Measurements from ENCODE around the gene SORT1.

Gene SORT1

DNA sequence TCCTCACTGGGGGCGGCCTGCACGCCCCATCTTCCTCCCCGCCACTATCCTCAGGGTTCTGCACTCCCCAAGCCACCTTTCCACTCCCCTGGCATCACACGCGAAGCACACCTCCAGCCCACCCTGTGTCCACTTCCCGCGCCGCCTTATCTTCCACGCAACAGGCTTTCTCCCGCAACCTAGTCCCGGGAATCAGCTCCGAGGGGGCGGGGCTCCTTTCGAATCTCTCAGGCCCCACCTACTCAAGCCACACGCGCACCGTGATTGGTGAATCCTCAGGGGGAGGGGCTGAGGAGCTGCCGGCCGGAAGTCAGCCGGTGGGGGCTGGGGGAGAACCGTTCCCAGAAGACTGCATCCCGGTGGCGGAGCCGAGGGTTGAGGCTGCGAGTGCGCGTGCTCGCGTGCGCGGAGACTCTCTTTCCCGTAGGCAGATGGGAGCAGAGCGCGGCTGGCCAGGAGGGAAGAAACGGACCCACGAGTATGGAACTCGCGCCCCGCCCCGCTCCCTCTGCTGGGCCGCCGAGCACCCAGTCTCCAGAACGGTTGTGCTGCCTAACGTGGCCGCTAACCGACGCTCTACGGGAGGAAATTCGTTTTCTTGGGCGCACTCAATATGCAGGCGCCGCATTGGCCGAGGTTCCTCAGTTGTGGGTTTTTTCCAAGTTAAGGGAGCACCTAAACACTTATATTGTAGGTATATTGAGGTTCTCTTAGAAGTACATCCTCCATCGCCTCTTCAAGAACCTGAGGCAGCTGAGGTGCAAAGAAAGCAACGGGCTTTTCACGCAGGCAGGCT lies 114.6 kb downstream of the SORT1 start, which contains the start of gene PSRC1:
Gene PSRC1 (minus strand): TSS at position 194 of the 796 bp plus-strand sequence.
- Histone ChIP-seq H3F3A (ENCODE audit: insufficient read depth) (no peaks in the 10 kb centered on the region; the same call in 1 of the 2 replicates), H3K79me2 (ENCODE audit: insufficient read depth, low read length) (no peaks in the 10 kb centered on the region), H3K9me2 (replicated peaks; ENCODE audit: insufficient read depth, low read length) (no peaks in the 10 kb centered on the region), H2AFZ (ENCODE audit: low read depth, low read length, severe bottlenecking) (peak within 1 kb of the TSS; percentile 90), H3K9me3 (ENCODE audit: insufficient read depth, low read length) (no peaks in the 10 kb centered on the region), H3K9ac (ENCODE audit: low read length) (peak within 1 kb of the TSS; percentile 66), H3K36me3 (ENCODE audit: low read length) (no peaks in the 10 kb centered on the region), H3K4me3 (ENCODE audit: insufficient read depth, low read length, poor library complexity, severe bottlenecking) (peak within 1 kb of the TSS; percentile 70), H3K4me2 (ENCODE audit: low read depth, low read length, poor library complexity, severe bottlenecking) (peak within 1 kb of the TSS; percentile 81), H3K27ac (ENCODE audit: low read depth, low read length) (peak within 1 kb of the TSS; percentile 46), H4K20me1 (ENCODE audit: low read depth, low read length) (no peaks in the 10 kb centered on the region), H3K27me3 (ENCODE audit: low read length) (no peaks in the 10 kb centered on the region)
- TF ChIP-seq, protein P1, sequence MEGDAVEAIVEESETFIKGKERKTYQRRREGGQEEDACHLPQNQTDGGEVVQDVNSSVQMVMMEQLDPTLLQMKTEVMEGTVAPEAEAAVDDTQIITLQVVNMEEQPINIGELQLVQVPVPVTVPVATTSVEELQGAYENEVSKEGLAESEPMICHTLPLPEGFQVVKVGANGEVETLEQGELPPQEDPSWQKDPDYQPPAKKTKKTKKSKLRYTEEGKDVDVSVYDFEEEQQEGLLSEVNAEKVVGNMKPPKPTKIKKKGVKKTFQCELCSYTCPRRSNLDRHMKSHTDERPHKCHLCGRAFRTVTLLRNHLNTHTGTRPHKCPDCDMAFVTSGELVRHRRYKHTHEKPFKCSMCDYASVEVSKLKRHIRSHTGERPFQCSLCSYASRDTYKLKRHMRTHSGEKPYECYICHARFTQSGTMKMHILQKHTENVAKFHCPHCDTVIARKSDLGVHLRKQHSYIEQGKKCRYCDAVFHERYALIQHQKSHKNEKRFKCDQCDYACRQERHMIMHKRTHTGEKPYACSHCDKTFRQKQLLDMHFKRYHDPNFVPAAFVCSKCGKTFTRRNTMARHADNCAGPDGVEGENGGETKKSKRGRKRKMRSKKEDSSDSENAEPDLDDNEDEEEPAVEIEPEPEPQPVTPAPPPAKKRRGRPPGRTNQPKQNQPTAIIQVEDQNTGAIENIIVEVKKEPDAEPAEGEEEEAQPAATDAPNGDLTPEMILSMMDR (IDR thresholded peaks at IDR 0.05; ENCODE audit: insufficient read depth, low read length, poor library complexity, severe bottlenecking) = no peak
- no peak for TF ChIP-seq EZH2phosphoT487 (conservative IDR thresholded peaks at IDR 0.05; ENCODE audit: low read length)

DNA sequence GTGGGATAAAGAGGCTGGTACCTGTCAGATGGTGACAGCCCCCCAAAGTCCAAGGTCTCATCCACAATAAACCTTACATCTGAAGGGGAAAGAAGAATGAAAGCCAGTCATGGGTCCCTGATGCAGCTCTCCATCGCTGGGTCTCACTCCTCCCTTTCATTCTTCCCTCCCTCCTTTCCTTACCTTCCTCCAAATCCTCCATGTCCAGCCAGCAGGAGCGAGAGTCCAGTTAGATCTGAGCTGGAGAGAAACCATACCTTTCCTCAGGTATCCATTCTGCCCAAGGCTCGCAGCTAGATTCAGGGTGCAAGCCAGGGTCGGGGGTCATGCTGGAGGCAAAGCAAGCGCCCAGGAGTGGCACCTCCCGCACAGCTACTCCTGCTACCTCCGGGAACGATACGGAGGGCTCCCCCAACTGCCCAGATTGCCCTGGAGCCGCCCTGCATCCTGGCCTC lies 115.2 kb downstream of the SORT1 start:
- TF ChIP-seq, protein P1 (IDR thresholded peaks at IDR 0.05; ENCODE audit: insufficient read depth, low read length, poor library complexity, severe bottlenecking) = no peak
- TF ChIP-seq EZH2phosphoT487 (conservative IDR thresholded peaks at IDR 0.05; ENCODE audit: low read length) = no peak
- Histone ChIP-seq H3K27me3 (ENCODE audit: low read length) (no peaks in the 10 kb centered on the region), H3K79me2 (ENCODE audit: insufficient read depth, low read length) (no peaks in the 10 kb centered on the region), H3K4me2 (ENCODE audit: low read depth, low read length, poor library complexity, severe bottlenecking) (peak overlapping the region; percentile 81), H2AFZ (ENCODE audit: low read depth, low read length, severe bottlenecking) (peak overlapping the region; percentile 90), H3K9me3 (ENCODE audit: insufficient read depth, low read length) (no peaks in the 10 kb centered on the region), H3K36me3 (ENCODE audit: low read length) (no peaks in the 10 kb centered on the region), H3K9ac (ENCODE audit: low read length) (peak overlapping the region; percentile 66), H3K27ac (ENCODE audit: low read depth, low read length) (no peak overlapping the region), H3K9me2 (replicated peaks; ENCODE audit: insufficient read depth, low read length) (no peaks in the 10 kb centered on the region), H4K20me1 (ENCODE audit: low read depth, low read length) (no peaks in the 10 kb centered on the region), H3F3A (ENCODE audit: insufficient read depth) (no peaks in the 10 kb centered on the region; the same call in 1 of the 2 replicates), H3K4me3 (ENCODE audit: insufficient read depth, low read length, poor library complexity, severe bottlenecking) (peak overlapping the region; percentile 70)

DNA sequence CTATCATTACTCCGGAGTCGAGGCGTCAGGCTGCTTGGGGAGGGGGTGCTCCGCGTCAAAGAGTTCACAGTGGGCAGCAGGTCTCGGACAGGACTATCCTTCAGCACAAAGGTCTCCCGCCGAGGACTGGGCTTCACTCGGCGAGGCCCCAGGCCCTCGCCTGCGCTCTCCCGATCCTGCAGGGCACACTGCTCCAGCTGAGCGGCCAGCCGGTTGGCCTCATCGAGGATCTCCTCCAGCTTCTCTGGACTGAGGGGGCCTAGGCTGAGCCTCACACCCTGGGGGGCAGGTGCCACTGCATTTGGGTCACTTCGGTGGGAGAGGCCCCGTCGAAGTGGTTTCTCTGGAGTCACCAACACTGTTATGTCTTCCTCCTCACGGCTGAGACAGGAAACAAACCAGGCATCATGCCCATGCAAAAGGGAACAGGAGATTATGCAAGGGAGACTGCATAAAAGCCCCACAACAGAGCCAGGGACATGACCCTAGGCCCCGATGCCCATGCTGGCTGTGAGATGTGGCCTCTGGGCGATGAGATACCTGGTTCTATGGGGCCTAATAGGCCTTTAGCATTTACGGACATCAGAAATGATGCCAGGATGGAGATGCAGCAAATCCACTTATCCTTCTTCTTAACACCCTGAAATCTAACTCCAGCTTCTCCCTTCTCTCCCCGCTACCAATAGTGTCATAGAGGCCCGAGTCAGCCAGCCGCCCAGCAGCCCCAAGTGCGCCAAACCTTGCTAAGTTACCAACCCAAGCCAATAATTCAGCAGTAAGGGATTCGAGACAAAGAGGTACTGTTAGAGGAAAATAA lies 115.8 kb downstream of the SORT1 start:
- peak overlapping the region; percentile 70 for H3K4me3 ChIP-seq (ENCODE audit: insufficient read depth, low read length, poor library complexity, severe bottlenecking)
- H3K79me2 ChIP-seq (ENCODE audit: insufficient read depth, low read length) = no peaks in the 10 kb centered on the region
- H3K4me2 ChIP-seq (ENCODE audit: low read depth, low read length, poor library complexity, severe bottlenecking) = peak overlapping the region; percentile 81
- no peaks in the 10 kb centered on the region for H3K36me3 ChIP-seq (ENCODE audit: low read length)
- H4K20me1 ChIP-seq (ENCODE audit: low read depth, low read length) = no peaks in the 10 kb centered on the region
- no peaks in the 10 kb centered on the region for H3K9me2 ChIP-seq (replicated peaks; ENCODE audit: insufficient read depth, low read length)
- H3K9ac ChIP-seq (ENCODE audit: low read length) = peak overlapping the region; percentile 66
- no peaks in the 10 kb centered on the region for H3K9me3 ChIP-seq (ENCODE audit: insufficient read depth, low read length)
- H3F3A ChIP-seq (ENCODE audit: insufficient read depth) = no peaks in the 10 kb centered on the region; the same call in 1 of the 2 replicates
- H3K27me3 ChIP-seq (ENCODE audit: low read length) = no peaks in the 10 kb centered on the region
- no peak overlapping the region for H3K27ac ChIP-seq (ENCODE audit: low read depth, low read length)
- H2AFZ ChIP-seq (ENCODE audit: low read depth, low read length, severe bottlenecking) = no peak overlapping the region
- TF ChIP-seq EZH2phosphoT487 (conservative IDR thresholded peaks at IDR 0.05; ENCODE audit: low read length) = no peak
- TF ChIP-seq, protein P1 (IDR thresholded peaks at IDR 0.05; ENCODE audit: insufficient read depth, low read length, poor library complexity, severe bottlenecking) = no peak

Measured in SU-DHL-6 (cell line).